Stimulated activated naive CD8-positive, alpha-beta T cell treated with anti-CD3 and anti-CD28 coated beads, Interleukin-15, Interleukin-2, amounts not matched to agents 100 ng/mL and 50 ng/mL, for 24 hours (primary cell): Measurements from ENCODE around the gene NTF3.
A peak's percentile ranks its signal among the peaks of the same experiment; 100 is the strongest.

ENCODE experiments used
- H3K27ac Mint-ChIP-seq: one replicate; pipeline ENCODE4 v1.8.0; 2021; ENCODE audit warnings: mild to moderate bottlenecking, mixed read lengths
- H3K27me3 Mint-ChIP-seq: one replicate; pipeline ENCODE4 v1.8.0; 2021; ENCODE audit warnings: mixed read lengths
- H3K36me3 Mint-ChIP-seq: one replicate; pipeline ENCODE4 v1.8.0; 2021; ENCODE audit warnings: low read depth, mixed read lengths
- H3K4me1 Mint-ChIP-seq: one replicate; pipeline ENCODE4 v1.8.0; 2021; ENCODE audit warnings: low read depth, mixed read lengths
- H3K4me3 Mint-ChIP-seq: one replicate; pipeline ENCODE4 v1.8.0; 2021; ENCODE audit warnings: mild to moderate bottlenecking, mixed read lengths
- H3K9me3 Mint-ChIP-seq: one replicate; pipeline ENCODE4 v1.8.0; 2021; ENCODE audit warnings: mixed read lengths

The NTF3 gene

GRCh38 chr12:5416571-5416970 lies 15.3 kb upstream of the NTF3 start:
- H3K27ac Mint-ChIP-seq = no peak overlapping the region

DNA sequence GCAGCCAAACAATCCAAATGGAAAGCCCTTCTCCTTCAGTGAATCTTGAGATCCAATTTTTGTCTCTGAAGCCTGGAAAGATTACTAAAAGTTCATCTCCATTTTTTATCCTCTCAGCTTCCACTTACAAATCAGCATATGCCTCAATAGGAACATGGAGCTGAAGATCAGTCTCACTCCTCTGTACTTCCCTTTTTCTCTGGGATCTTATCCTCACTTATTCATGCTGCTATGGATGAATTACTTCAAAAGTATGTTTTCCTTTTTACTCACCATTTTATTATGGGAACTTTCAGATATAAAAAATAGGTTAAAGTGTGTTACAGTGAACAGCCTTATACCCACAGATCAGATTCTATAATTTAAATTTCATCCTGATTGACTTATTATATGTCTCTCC lies 14.4 kb upstream of the NTF3 start:
- Mint-ChIP-seq H3K27ac (no peak overlapping the region), H3K4me3 (no peak overlapping the region), H3K9me3 (peaks cover 7% of the 10 kb centered on the region), H3K36me3 (no peaks in the 10 kb centered on the region), H3K27me3 (peaks cover 17% of the 10 kb centered on the region), H3K4me1 (no peaks in the 10 kb centered on the region)

More at GRCh38 chr12:5416571-5416970, 15.3 kb upstream of the NTF3 start:
- peaks cover 17% of the 10 kb centered on the region for H3K27me3 Mint-ChIP-seq
- no peak overlapping the region for H3K4me3 Mint-ChIP-seq
- no peaks in the 10 kb centered on the region for H3K36me3 Mint-ChIP-seq
- H3K4me1 Mint-ChIP-seq = no peaks in the 10 kb centered on the region
- H3K9me3 Mint-ChIP-seq = peaks cover 7% of the 10 kb centered on the region

DNA sequence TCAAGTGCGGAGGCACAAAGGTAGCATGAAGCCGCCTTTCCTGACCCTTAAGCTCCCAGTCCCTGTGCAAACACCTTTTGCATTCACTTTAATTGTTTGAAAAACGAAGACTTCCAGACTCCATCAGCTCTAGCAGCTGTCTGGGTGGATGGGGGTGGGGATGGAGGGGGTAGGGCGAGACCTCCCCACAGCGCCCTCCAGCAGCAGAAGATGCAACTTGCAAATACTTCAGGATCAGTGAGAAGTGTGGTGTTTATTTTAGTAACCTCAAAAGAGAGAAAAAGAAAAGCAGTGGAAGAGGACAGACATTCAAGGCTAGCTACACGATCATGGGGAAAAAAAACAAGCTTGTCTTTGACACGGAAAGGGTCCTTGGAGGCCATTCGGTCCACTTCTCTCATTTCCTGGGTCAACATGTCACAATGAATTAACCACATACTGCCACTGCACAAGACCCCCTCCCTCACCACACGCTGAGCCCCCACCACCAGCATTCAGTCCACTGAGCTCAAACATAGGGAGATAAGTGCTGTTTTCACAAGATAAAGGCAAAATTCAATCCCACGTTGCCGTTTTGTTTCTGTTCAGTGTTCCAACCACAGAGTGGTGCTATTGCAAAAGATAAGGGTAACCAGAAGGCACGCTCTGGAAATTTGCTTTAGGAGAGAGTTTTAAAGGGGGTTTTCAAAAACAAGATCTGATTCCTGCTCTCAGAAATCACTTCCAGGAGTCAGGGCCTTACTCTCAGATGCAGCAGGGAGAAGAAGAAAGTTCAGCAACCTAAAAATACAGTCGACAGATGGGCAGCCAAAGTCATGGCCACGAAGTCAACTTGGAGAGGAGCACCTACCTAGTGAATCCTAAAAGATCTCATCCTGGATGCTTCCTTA lies 3.3 kb upstream of the NTF3 start:
- no peak overlapping the region for H3K27ac Mint-ChIP-seq

DNA sequence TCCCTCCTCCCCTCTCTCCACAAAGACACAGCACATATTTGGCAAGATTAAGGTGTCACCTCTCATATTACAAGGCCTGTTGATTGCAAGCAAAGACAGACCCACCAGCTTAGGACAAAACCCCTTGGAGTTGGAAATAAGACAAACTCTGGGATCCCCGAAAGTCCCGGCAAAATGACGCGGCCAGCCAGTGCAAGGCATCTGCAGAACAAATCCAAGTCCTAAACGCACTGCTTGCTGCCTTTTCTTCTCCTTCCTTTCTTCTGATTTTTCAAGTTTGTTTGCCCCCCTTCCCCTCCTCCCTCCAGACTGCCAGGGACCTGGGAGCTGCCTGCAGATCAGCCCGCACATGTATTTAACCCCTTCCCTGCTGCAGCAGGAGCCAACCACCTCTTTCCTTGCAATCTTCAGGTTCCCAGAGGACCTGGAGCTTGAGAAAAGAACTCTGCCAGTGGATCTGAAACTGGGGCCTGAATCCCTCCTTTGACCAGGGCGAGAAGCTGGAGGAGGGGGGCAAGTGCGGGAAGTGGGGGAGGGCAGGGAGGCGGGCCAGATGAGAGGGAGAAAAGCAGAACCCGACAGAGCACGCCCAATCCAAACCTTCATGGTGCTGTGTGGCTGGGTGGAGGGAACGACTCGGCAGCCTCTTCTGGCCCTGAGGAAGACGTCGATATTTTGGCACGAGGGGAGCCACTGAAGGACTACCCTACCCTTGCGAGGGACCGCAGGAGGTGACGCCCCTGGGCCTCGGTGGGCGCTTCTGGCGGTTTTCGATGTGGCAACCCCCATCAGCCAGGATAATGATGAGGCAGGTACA lies 2.0 kb upstream of the NTF3 start:
- Mint-ChIP-seq H3K27me3 (peaks cover 59% of the 10 kb centered on the region), H3K4me1 (peaks cover 13% of the 10 kb centered on the region), H3K36me3 (no peaks in the 10 kb centered on the region), H3K9me3 (no peaks in the 10 kb centered on the region), H3K4me3 (no peak overlapping the region), H3K27ac (no peak overlapping the region)

More for the DNA sequence above, 3.3 kb upstream of the NTF3 start:
- no peak overlapping the region for H3K4me3 Mint-ChIP-seq
- peaks cover 59% of the 10 kb centered on the region for H3K27me3 Mint-ChIP-seq
- peaks cover 13% of the 10 kb centered on the region for H3K4me1 Mint-ChIP-seq
- H3K36me3 Mint-ChIP-seq = no peaks in the 10 kb centered on the region
- no peaks in the 10 kb centered on the region for H3K9me3 Mint-ChIP-seq

- Mint-ChIP-seq H3K27me3 (peaks cover 56% of the 10 kb centered on the region), H3K9me3 (no peaks in the 10 kb centered on the region), H3K27ac (no peak overlapping the region), H3K36me3 (no peaks in the 10 kb centered on the region), H3K4me1 (peaks cover 13% of the 10 kb centered on the region), H3K4me3 (peak overlapping the region; percentile 54)
Observed at GRCh38 chr12:5430641-5431603, 986 bp upstream of the NTF3 start.

GRCh38 chr12:5433081-5433844 lies 1.4 kb downstream of the NTF3 start:
- Mint-ChIP-seq H3K36me3 (no peaks in the 10 kb centered on the region), H3K4me1 (peaks cover 13% of the 10 kb centered on the region), H3K9me3 (no peaks in the 10 kb centered on the region), H3K27me3 (peaks cover 49% of the 10 kb centered on the region), H3K4me3 (no peak overlapping the region), H3K27ac (no peak overlapping the region)

DNA sequence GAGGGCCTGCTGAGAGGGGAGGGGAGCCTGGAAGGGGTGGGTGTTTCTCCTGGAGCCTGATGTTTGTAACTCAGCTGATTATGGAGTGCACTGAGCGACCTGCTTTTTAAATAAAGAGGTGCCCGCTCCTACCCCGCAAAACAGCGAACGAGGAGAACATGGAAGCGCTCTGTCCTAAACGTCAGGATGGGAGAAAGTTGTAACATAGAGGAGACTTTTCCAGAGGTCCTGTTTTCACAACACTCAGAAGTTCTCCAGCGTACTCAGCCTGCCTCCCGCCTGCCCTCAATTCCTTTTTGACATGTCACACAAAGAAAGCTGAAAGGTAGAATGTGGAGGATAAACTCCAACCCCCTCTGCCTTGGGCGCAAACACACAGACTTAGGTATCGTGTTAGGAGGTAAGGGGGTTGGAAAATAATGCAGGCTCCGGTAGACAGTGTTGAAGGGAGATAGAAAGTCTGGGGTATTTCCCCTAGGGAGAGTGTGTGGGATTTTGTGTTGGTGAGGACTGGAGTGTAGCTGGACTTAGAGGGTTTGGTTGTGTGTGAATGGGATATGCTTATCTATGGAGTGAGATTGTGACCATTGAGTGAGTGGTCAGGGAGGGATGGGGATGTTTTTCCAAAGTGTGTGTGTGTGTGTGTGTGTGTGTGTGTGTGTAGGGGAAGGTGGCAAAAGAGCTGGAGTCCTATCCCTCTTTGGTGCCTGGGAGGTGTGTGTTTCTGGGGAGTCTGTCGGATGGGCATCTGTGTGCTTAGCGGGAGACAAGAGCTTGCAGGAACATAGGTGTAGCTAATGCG lies 2.1 kb downstream of the NTF3 start:
- Mint-ChIP-seq H3K36me3 (no peaks in the 10 kb centered on the region), H3K27me3 (peaks cover 42% of the 10 kb centered on the region), H3K27ac (no peak overlapping the region), H3K4me1 (peaks cover 13% of the 10 kb centered on the region), H3K4me3 (no peak overlapping the region), H3K9me3 (no peaks in the 10 kb centered on the region)

- H3K4me3 Mint-ChIP-seq = no peak overlapping the region
- no peak overlapping the region for H3K27ac Mint-ChIP-seq
- H3K27me3 Mint-ChIP-seq = peaks cover 34% of the 10 kb centered on the region
- no peaks in the 10 kb centered on the region for H3K36me3 Mint-ChIP-seq
- peaks cover 13% of the 10 kb centered on the region for H3K4me1 Mint-ChIP-seq
- no peaks in the 10 kb centered on the region for H3K9me3 Mint-ChIP-seq
Observed at GRCh38 chr12:5434647-5435560, 3.0 kb downstream of the NTF3 start.

DNA sequence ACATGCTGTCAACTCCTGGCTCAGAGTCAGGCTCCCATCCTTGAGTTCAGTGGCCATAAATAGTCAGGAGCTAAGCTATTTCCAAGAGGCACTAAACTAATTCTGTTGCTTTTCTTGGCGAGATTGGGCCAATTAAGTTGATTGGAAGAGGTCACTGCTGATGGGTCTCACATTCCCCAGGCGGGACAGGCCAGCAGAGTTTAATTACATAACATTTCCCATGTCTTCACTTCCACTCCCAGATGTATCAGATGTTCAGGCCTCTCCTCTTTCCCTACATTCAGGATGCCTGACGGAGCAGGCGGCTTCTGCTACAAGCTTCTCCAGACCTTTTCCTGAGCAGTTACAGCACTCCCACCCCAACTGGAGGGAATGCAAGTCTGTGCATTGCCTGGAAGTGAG lies 5.3 kb downstream of the NTF3 start:
- Mint-ChIP-seq H3K9me3 (no peaks in the 10 kb centered on the region), H3K36me3 (no peaks in the 10 kb centered on the region), H3K4me3 (no peak overlapping the region), H3K4me1 (peaks cover under 1% of the 10 kb centered on the region), H3K27me3 (peaks cover 16% of the 10 kb centered on the region), H3K27ac (no peak overlapping the region)

GRCh38 chr12:5437589-5437988 lies 5.7 kb downstream of the NTF3 start:
- no peak overlapping the region for H3K4me3 Mint-ChIP-seq
- H3K9me3 Mint-ChIP-seq = no peaks in the 10 kb centered on the region
- no peaks in the 10 kb centered on the region for H3K36me3 Mint-ChIP-seq
- peaks cover 12% of the 10 kb centered on the region for H3K27me3 Mint-ChIP-seq
- no peaks in the 10 kb centered on the region for H3K4me1 Mint-ChIP-seq
- no peak overlapping the region for H3K27ac Mint-ChIP-seq

DNA sequence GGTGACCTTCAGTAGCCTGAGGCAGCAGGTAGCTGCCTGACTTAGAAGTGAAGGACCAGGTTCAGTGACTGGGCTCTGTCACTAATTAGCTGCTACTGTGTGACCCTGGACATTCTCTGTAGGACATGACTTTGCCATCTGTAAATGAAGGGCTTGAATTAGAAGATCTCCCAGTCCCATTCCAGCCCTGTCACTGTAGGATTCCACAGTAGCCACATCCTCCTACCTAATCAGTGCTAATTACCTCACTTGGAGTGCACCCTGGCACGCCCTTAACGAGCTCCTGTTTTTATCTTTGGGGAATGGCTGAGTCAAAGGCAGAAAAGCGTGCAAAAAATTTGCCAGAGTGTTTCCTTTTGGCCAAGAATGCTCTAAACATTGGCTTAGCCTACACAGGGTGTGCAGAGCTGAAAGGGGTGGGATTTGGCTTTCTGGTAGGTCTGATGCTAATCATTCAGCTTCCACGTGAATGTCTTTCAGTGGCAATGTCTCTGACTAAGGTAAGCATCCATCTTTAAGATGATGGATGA lies 6.8 kb downstream of the NTF3 start:
- H3K27me3 Mint-ChIP-seq = peaks cover 11% of the 10 kb centered on the region

GRCh38 chr12:5439371-5439771 lies 7.5 kb downstream of the NTF3 start:
- no peaks in the 10 kb centered on the region for H3K36me3 Mint-ChIP-seq
- no peak overlapping the region for H3K4me3 Mint-ChIP-seq
- H3K27ac Mint-ChIP-seq = no peak overlapping the region
- no peaks in the 10 kb centered on the region for H3K4me1 Mint-ChIP-seq
- peaks cover 15% of the 10 kb centered on the region for H3K27me3 Mint-ChIP-seq
- H3K9me3 Mint-ChIP-seq = no peaks in the 10 kb centered on the region

More for the DNA sequence above, 6.8 kb downstream of the NTF3 start:
- no peaks in the 10 kb centered on the region for H3K9me3 Mint-ChIP-seq
- no peaks in the 10 kb centered on the region for H3K4me1 Mint-ChIP-seq
- no peaks in the 10 kb centered on the region for H3K36me3 Mint-ChIP-seq
- H3K27ac Mint-ChIP-seq = no peak overlapping the region
- H3K4me3 Mint-ChIP-seq = no peak overlapping the region
